ENCODE data around the gene TAB2.
"Not testable (repeated sequence)": the region's sequence is repeated elsewhere in the genome, so short reads cannot be mapped to it uniquely, and the experiment has no call there.

Gene TAB2

DNA sequence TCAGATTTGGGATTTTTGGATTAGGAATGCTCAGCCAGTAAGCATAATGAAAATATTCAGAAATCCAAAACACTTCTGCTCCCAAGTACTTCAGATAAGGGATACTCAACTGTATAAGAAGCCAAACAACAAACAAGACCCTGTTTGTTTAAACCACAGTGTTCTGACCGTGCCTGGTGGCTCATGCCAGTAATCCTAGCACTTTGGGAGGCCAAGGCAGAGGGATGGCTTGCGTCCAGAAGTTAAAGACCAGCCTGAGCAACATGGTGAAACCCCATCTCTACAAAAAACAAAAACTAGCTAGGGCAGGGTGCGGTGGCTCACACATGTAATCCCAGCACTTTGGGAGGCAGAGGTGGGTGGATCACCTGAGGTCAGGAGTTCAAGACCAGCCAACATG is 142.7 kb downstream of the TAB2 start:
- H3K27ac Mint-ChIP-seq; H3K27me3 Mint-ChIP-seq; H3K4me3 Mint-ChIP-seq; H3K9me3 Mint-ChIP-seq; ATAC-seq (ENCODE audit: low read depth); DNase-seq (ENCODE audit: low spot score in 2 of 2): not testable (repeated sequence)
- Mint-ChIP-seq H3K4me1 (peaks cover 27% of the 10 kb centered on the region), H3K36me3 (peaks cover 43% of the 10 kb centered on the region)

Measured in memory B cell (primary cell).